Fibroblast of lung (primary cell): ENCODE data around the gene GRIN3A. TPM values are rescaled to one million over a fixed set of nuclear protein-coding genes. Genes with fewer than 3 reads are reported as not detected.
A peak's percentile ranks its signal among the peaks of the same experiment; 100 is the strongest.

Source experiments
- DNase-seq, 2 donors: peaks; one replicate each; pipeline versions ENCODE4 v3.0.0 to v3.0.0-alpha.2; 2010; ENCODE audit warnings: low read depth in 2 of 2
- H2AFZ ChIP-seq: 2 replicates; pipeline ENCODE4 v1.5.1; 2012; ENCODE audit warnings: low read length, control low read depth, inconsistent platforms
- H3K27ac ChIP-seq: 2 replicates; pipeline ENCODE4 v1.5.1; 2011; ENCODE audit warnings: low read length, control low read depth; ENCODE audit not compliant: insufficient read depth
- H3K27me3 ChIP-seq: 2 replicates; pipeline ENCODE4 v1.5.1; 2011; ENCODE audit warnings: mild to moderate bottlenecking, low read length; ENCODE audit not compliant: control insufficient read depth, insufficient read depth
- H3K36me3 ChIP-seq: 2 replicates; pipeline ENCODE4 v1.5.1; 2011; ENCODE audit warnings: low read length; ENCODE audit not compliant: control insufficient read depth, insufficient read depth
- H3K4me1 ChIP-seq: 2 replicates; pipeline ENCODE4 v1.5.1; 2011; ENCODE audit warnings: low read length; ENCODE audit not compliant: control insufficient read depth, insufficient read depth; ENCODE audit errors: extremely low read depth
- H3K4me2 ChIP-seq: 2 replicates; pipeline ENCODE4 v1.5.1; 2011; ENCODE audit warnings: low read length, control low read depth; ENCODE audit not compliant: insufficient read depth; ENCODE audit errors: extremely low read depth
- H3K4me3 ChIP-seq, 4 experiments: fragments of 200-600 bp in 1 of 4; sonication (generic) in 1 of 4; replicated peaks in 1 of 4; 2 replicates each; pipeline ENCODE4 v1.5.1; 2011 to 2016; ENCODE audit warnings: low read length in 4 of 4, low read depth in 3 of 4, mild to moderate bottlenecking in 3 of 4, control low read depth in 2 of 4, inconsistent platforms in 1 of 4, mixed read lengths in 1 of 4; ENCODE audit not compliant: insufficient read depth in 1 of 4; ENCODE audit errors: control extremely low read depth in 1 of 4
- H3K79me2 ChIP-seq: 2 replicates; pipeline ENCODE4 v1.5.1; 2012; ENCODE audit warnings: mild to moderate bottlenecking, low read length, inconsistent platforms; ENCODE audit not compliant: control insufficient read depth, insufficient read depth
- H3K9ac ChIP-seq: 2 replicates; pipeline ENCODE4 v1.5.1; 2011; ENCODE audit warnings: mild to moderate bottlenecking, low read length, control low read depth; ENCODE audit not compliant: insufficient read depth
- H3K9me3 ChIP-seq: 2 replicates; pipeline ENCODE4 v1.5.1; 2012; ENCODE audit warnings: low read depth, low read length; ENCODE audit not compliant: control insufficient read depth, insufficient read depth
- H4K20me1 ChIP-seq: 2 replicates; pipeline ENCODE4 v1.5.1; 2011; ENCODE audit warnings: low read length; ENCODE audit not compliant: control insufficient read depth, insufficient read depth; ENCODE audit errors: extremely low read depth
- EZH2 ChIP-seq: IDR thresholded peaks from 2 replicates; pipeline ENCODE4 v1.5.1; 2012; ENCODE audit warnings: low read length, control low read depth, mild to moderate bottlenecking; ENCODE audit errors: missing control alignments
- polyA plus RNA-seq, 2 donors: library from polyadenylated mRNA; depleted of rRNA in 1 of 2; stranded (reverse) in 1 of 2; unstranded in 1 of 2; fragments of >200 nt; gene quantifications; 2 replicates each; pipeline ENCODE4 v1.2.1, GENCODE V29; 2011 to 2012; ENCODE audit warnings: missing spikeins in 1 of 2
- total RNA-seq: library from RNA; depleted of rRNA; stranded (reverse); fragments of >200 nt; gene quantifications from 2 replicates; pipeline ENCODE4 v1.2.1, GENCODE V29; 2014
- TF ChIP-seq, protein P1 (sequence below), 2 donors: IDR thresholded peaks in 1 of 2; conservative IDR thresholded peaks in 1 of 2; 1 replicate in 1 of 2; 2 replicates in 1 of 2; pipeline ENCODE4 v1.5.1; 2011 to 2012; ENCODE audit warnings: low read length in 2 of 2, control low read depth in 1 of 2, inconsistent platforms in 1 of 2, low read depth in 1 of 2, mild to moderate bottlenecking in 1 of 2

GRIN3A gene
- total and polyA plus RNA-seq, 2 donors (not counting 1 experiment from before 2014, with no cell fraction given) = not detected

DNA sequence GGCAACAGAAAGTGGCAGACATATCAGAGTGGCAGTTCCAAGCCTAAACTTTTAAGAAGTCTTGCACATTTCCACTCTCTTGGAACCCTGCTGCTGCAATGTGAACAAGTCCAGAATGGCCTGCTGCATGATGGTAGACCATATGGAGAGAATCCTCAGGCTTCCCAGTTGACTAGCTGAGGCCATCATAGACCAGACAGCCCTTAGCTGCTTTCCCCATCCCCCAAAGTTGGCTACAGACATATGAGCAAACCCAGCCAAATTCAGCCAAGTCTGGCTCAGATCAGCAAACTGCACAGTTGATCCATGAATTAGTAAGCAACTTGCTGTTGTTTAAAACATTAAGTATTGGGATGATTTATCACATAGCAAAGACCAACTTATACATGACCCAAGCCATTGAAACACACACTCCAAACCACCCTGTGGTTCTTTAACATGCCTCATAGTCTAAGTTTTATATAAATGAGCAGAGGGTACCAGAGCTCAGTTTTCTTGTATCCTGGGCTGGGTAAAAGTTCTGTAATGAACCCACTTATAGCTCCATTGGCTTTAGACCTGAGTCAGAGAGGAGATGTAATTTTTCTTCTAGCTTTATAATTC, 163.6 kb downstream of the GRIN3A start:
- Histone ChIP-seq H3K36me3 (no peaks in the 10 kb centered on the region), H3K4me2 (no peak overlapping the region), H3K79me2 (no peaks in the 10 kb centered on the region), H3K4me1 (no peaks in the 10 kb centered on the region), H2AFZ (no peak overlapping the region), H3K27ac (no peak overlapping the region), H3K27me3 (no peaks in the 10 kb centered on the region), H4K20me1 (no peaks in the 10 kb centered on the region), H3K9ac (no peak overlapping the region), H3K4me3 (no peak overlapping the region), H3K9me3 (no peaks in the 10 kb centered on the region)
- TF ChIP-seq EZH2 = no peak
- TF ChIP-seq, protein P1, sequence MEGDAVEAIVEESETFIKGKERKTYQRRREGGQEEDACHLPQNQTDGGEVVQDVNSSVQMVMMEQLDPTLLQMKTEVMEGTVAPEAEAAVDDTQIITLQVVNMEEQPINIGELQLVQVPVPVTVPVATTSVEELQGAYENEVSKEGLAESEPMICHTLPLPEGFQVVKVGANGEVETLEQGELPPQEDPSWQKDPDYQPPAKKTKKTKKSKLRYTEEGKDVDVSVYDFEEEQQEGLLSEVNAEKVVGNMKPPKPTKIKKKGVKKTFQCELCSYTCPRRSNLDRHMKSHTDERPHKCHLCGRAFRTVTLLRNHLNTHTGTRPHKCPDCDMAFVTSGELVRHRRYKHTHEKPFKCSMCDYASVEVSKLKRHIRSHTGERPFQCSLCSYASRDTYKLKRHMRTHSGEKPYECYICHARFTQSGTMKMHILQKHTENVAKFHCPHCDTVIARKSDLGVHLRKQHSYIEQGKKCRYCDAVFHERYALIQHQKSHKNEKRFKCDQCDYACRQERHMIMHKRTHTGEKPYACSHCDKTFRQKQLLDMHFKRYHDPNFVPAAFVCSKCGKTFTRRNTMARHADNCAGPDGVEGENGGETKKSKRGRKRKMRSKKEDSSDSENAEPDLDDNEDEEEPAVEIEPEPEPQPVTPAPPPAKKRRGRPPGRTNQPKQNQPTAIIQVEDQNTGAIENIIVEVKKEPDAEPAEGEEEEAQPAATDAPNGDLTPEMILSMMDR (conservative IDR thresholded peaks at IDR 0.05 in 1 of 2, IDR thresholded peaks at IDR 0.05 in 1 of 2; ENCODE audit: low read depth in 1 of 2, low read length in 2 of 2) = no peak
- peak; percentile 1 to 5 for DNase-seq

DNA sequence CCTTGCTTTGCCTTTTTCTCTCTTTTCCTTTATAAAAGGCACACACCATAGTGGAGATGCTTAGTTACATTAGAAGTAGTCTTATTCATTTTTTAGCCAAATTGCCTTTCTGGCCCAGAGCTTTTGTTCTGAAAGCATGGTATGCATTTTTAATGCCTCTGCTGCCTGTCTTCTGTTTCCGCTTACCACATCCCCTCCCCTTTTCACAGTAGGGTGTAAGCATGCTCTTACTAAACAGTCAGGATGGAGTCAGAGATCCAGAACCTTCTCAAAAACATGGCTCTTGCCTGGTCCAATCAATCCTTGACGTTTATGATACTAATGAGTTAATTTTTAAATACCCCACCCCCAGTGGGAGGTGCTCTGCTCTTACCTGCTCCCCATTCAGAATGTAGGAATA, 166.1 kb downstream of the GRIN3A start:
- Histone ChIP-seq H3K9ac (no peak overlapping the region), H3K4me2 (no peak overlapping the region), H4K20me1 (no peaks in the 10 kb centered on the region), H3K27me3 (no peaks in the 10 kb centered on the region), H3K27ac (no peak overlapping the region), H3K79me2 (no peaks in the 10 kb centered on the region), H3K4me3 (no peak overlapping the region), H3K4me1 (no peaks in the 10 kb centered on the region), H3K36me3 (no peaks in the 10 kb centered on the region), H3K9me3 (no peaks in the 10 kb centered on the region), H2AFZ (no peak overlapping the region)
- no peak for TF ChIP-seq EZH2
- TF ChIP-seq, protein P1 (conservative IDR thresholded peaks at IDR 0.05 in 1 of 2, IDR thresholded peaks at IDR 0.05 in 1 of 2; ENCODE audit: low read depth in 1 of 2, low read length in 2 of 2) = no peak
- DNase-seq = no peak

DNA sequence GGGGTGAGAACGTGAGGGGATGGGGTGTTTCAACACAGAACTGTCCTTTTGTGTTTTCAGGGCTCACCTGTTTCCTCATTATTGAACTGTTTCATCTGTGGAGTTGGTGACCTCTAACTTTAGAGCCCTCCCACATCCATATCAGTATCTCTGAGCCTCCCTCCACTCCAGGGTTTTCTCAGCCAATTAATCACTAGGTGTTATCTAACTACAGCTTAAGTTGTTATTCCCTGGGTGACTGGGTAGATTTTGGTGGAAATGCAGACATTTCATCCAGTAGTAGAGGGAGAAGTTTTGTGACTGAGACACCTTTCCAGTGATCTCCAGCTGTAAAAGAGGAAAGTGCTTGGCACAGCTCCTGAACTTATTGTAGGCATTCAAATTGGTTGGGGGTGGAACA, 167.3 kb downstream of the GRIN3A start:
- DNase-seq = no peak

More for the DNA sequence above, 167.3 kb downstream of the GRIN3A start:
- Histone ChIP-seq H3K27me3 (no peaks in the 10 kb centered on the region), H3K27ac (no peak overlapping the region), H3K4me3 (no peak overlapping the region), H3K36me3 (no peaks in the 10 kb centered on the region), H3K4me2 (no peak overlapping the region), H2AFZ (no peak overlapping the region), H3K9ac (no peak overlapping the region), H4K20me1 (no peaks in the 10 kb centered on the region), H3K79me2 (no peaks in the 10 kb centered on the region), H3K4me1 (no peaks in the 10 kb centered on the region), H3K9me3 (no peaks in the 10 kb centered on the region)
- TF ChIP-seq, protein P1 (conservative IDR thresholded peaks at IDR 0.05 in 1 of 2, IDR thresholded peaks at IDR 0.05 in 1 of 2; ENCODE audit: low read depth in 1 of 2, low read length in 2 of 2) = no peak
- no peak for TF ChIP-seq EZH2
